Fibroblast of villous mesenchyme (primary cell): ENCODE measurements around the gene RIPOR3. TPM values are rescaled to one million over a fixed set of nuclear protein-coding genes. Genes with fewer than 3 reads are reported as not detected.

Source experiments
- DNase-seq: peaks from one replicate; pipeline ENCODE4 v3.0.0-alpha.2; 2010; ENCODE audit warnings: low read depth
- H3K4me3 ChIP-seq: 2 replicates; pipeline ENCODE4 v1.5.1; 2011; ENCODE audit warnings: low read depth, mild to moderate bottlenecking, low read length
- CTCF ChIP-seq: IDR thresholded peaks from 2 replicates; pipeline ENCODE4 v1.5.1; 2012; ENCODE audit warnings: low read depth, mild to moderate bottlenecking, low read length; ENCODE audit not compliant: insufficient read depth
- total RNA-seq: library from RNA; depleted of rRNA; stranded (reverse); fragments of >200 nt; gene quantifications from 2 replicates; pipeline ENCODE4 v1.2.3, GENCODE V29; 2012

Gene RIPOR3
- total RNA-seq, 1 donor, result 28.1 TPM

- no peak overlapping the region for H3K4me3 ChIP-seq
- TF ChIP-seq CTCF, result no peak
- DNase-seq, result no peak
These were observed 126.0 kb downstream of the RIPOR3 start for GRCh38 chr20:50565383-50565782.

DNA sequence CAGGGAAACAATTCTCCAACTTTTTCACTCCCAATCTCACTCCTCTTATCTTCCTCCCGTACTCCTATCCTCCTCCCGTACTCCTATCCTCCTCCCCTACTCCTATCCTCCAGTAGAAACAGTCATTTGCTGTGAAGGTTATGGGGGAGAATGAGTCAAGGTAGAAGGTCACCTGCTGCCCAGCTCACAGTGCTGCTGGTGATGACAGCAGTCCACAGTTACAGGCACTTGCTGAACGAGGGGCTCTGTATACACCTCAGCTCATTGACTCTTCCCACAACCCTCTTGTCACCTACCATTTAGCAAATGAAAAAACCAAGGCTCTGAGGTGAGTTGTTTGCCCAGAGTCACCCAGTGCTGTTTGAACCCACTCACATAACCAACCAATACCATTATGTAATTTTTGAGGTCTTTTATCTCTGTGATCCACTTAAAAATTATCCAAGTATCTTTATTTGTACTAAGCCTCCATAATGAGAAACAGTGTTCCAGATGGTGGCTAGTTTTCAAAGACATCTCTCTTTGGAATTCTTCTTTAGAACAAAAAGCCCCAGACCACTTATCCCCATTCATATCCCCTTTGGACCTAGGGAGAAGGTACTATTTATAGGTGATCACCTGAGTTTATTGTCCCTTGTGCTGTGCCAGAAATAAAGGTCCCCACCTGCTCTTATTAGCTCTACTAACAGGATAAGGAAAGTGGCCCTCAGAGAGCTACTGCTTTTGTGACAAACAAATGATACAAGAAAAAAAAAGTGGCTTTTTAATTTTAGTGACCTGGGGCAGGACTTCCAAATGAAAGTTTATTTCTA is 128.0 kb downstream of the RIPOR3 start:
- DNase-seq, result no peak
- TF ChIP-seq CTCF, result no peak
- H3K4me3 ChIP-seq, result no peak overlapping the region

DNA sequence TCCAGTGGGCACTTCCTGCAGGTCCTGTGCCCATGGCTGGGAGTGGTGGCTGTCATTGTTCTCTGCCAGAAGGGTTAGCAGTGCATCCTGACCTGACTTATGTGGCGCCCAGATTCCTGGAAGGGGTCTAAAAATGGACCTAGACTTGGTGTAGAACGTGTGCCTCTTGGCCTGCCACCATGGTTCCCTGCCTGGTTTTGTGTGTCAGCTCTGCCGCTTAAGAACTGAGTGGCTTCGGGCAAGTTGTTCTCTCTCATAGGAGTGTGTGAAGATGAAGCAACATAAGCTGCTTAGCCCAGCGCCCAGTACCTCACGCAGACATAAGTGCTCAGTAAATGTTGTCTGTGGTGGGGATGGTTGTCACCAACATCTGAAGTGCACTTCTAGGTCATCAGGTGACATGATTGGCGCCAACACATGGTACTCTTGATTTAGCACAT is 129.1 kb downstream of the RIPOR3 start:
- no peak overlapping the region for H3K4me3 ChIP-seq
- DNase-seq, result no peak
- no peak for TF ChIP-seq CTCF

DNA sequence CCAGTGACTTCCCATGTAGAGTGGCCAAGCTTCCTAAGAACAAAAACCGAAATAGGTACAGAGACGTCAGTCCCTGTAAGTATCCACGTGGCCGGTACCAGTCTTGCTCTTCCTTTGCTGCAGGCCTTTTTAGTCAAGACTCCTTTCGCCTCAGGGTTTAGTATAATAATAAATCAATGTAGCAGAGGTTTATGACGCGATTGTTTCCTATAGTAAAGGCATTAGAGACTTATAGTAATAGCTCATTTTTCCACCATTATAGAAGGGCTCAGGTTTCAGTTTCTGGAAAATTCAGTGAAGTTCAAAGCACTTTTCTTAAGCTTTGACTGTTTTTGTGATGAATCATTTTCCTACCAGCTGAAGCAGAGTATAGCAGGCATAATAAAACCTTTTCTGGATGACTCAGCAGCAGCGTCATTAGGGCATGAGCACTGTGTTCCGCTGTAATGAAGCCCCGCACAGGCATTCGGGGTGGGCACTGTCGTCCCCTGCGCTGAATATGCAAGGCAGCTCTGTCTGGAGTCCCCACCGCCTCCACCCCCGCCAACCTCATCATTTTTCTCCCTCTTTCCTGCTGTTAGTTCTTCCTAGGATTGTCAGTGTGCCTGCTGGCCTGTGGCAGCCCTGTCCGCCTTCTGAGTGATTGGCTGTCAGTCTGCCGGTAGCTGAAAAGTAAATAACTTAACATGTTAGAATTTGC is 129.8 kb downstream of the RIPOR3 start:
- H3K4me3 ChIP-seq, result peak overlapping the region; percentile 7
- TF ChIP-seq CTCF, result no peak

DNA sequence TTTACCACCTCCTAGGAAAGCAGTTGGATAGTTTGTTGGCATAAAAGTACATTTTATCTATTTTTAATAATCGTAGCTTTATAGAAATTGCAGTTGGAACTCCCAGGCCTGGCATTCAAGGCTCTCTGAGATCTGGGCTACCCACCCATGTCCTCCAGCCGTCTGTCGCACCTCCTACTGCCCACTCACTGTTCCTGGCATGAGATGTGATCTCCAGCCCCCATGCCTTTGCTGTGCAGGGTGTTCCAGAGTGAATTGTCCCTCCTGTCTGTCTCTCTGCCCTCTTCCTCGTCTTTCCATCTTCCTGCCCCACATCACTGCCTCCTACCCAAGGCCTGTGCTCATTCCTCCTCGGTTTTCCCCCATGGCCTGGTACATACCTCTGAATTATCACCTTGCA is 130.5 kb downstream of the RIPOR3 start:
- TF ChIP-seq CTCF, result no peak
- no peak for DNase-seq
- H3K4me3 ChIP-seq, result no peak overlapping the region

More for the DNA sequence above, 129.8 kb downstream of the RIPOR3 start:
- DNase-seq, result peak; percentile 98

DNA sequence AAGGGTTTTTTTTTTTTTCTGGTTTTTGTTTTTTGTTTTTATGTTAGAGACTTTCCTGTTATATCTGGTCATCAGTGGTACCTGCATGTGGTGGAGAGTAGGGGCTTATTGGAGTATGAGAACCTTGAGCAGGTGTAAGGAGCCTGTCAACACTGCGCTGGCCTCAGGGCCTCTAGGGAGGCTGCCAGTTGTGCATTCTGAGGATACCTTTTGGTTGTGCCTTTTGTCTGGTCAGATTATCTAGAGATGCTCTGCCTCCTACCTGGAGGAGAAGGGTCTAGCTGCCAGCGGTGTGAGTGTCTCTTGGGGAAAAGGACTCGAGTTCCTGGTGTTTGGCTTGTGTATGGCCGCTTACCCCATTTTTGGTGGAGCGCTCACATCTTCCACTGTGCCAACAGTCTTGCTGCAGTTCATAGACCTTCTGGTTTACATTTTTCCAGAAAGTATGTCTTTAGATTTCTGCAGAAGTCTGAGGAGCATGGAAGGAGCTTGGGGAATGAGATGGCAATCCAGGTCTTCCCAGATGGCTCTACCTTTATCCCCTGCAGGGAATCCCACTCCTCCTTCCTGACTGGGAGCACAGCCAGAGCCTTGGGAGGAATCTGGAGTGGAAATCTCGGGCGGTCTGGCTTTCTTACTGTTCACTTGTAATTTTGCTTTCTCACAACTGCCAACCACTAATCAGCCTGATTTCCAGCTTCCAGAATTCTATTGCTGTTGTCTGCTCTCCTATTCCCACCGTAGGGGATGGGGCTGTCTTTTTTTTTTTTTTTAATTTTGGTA is 131.3 kb downstream of the RIPOR3 start:
- no peak for DNase-seq
- no peak for TF ChIP-seq CTCF
- H3K4me3 ChIP-seq, result no peak overlapping the region
